ENCODE measurements around the gene ADGRG3. TPM values are rescaled to one million over a fixed set of nuclear protein-coding genes. Genes with fewer than 3 reads are reported as not detected.

ADGRG3 gene
- total RNA-seq, 1 donor from 2014 or later: not detected

DNA sequence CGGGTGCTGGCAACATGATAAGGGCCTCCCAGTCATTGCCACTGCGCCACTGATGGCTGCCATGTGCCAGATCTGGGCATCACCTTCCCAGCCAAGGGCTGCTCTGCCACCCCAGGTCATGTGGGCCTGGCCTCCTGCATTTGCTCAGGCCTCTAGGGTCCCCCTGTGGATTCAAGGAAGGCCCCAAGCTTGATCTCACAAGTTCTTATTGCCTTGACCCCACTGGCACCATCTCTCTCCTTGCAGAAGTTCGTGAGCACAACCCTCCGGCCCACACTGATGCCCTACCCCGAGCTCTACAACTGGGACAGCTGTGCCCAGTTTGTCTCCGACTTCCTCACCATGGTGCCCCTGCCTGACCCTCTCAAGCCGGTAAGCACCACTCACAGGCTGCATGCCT lies 31.8 kb downstream of the ADGRG3 start:
- H3K4me3 Mint-ChIP-seq (ENCODE audit: unreplicated experiment): no peak overlapping the region
- DNase-seq (ENCODE audit: extremely low spot score, unreplicated experiment): no peak
- H3K9me3 Mint-ChIP-seq (ENCODE audit: unreplicated experiment): no peaks in the 10 kb centered on the region
- TF ChIP-seq, protein P1, sequence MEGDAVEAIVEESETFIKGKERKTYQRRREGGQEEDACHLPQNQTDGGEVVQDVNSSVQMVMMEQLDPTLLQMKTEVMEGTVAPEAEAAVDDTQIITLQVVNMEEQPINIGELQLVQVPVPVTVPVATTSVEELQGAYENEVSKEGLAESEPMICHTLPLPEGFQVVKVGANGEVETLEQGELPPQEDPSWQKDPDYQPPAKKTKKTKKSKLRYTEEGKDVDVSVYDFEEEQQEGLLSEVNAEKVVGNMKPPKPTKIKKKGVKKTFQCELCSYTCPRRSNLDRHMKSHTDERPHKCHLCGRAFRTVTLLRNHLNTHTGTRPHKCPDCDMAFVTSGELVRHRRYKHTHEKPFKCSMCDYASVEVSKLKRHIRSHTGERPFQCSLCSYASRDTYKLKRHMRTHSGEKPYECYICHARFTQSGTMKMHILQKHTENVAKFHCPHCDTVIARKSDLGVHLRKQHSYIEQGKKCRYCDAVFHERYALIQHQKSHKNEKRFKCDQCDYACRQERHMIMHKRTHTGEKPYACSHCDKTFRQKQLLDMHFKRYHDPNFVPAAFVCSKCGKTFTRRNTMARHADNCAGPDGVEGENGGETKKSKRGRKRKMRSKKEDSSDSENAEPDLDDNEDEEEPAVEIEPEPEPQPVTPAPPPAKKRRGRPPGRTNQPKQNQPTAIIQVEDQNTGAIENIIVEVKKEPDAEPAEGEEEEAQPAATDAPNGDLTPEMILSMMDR (IDR thresholded peaks at IDR 0.05): no peak
- H3K27ac Mint-ChIP-seq (ENCODE audit: unreplicated experiment): no peak overlapping the region
- H3K36me3 Mint-ChIP-seq (ENCODE audit: unreplicated experiment): no peaks in the 10 kb centered on the region
- H3K27me3 Mint-ChIP-seq (ENCODE audit: unreplicated experiment): peaks cover 3% of the 10 kb centered on the region
- H3K4me1 Mint-ChIP-seq (ENCODE audit: unreplicated experiment): no peaks in the 10 kb centered on the region

DNA sequence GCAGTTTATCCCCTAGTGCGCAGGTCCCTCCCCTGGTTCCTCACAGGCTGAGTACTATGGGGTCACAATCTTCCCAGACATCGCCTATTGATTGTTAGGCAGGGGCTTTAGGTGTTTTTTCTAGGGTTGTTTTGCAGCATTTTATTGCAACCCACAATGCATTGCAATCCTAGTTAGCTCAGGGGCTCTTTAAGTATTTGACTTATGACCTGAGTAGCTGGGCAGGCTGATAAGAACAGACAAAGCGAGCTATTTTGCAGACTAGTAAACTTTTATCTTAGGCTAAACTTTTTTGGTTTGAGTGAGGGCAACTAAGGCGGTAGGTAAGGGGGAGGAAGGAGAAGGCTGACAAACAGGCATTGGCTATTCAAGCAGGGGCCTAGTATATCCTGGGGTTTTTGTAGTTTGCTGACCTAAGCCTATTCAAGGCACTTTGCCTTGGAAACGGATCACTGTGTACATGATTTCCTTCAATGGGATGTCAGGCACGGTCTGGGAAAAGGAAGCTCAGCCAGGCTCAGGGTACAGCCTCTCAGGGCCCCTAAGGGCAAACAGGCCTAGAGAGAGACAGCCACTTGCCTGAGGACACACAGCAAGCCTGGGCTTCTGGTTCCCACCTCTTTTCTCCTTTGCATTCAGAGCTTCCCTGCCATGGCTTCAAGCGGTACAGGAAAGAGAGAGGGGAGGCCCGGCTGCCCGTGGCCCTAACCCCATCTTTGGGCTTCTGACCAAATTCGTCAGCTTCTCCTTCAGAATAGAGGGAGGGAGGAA lies 32.9 kb downstream of the ADGRG3 start:
- Mint-ChIP-seq H3K27ac (ENCODE audit: unreplicated experiment) (no peak overlapping the region), H3K9me3 (ENCODE audit: unreplicated experiment) (no peaks in the 10 kb centered on the region), H3K27me3 (ENCODE audit: unreplicated experiment) (peaks cover 3% of the 10 kb centered on the region), H3K36me3 (ENCODE audit: unreplicated experiment) (no peaks in the 10 kb centered on the region), H3K4me3 (ENCODE audit: unreplicated experiment) (no peak overlapping the region), H3K4me1 (ENCODE audit: unreplicated experiment) (no peaks in the 10 kb centered on the region)
- TF ChIP-seq, protein P1 (IDR thresholded peaks at IDR 0.05): no peak
- no peak for DNase-seq (ENCODE audit: extremely low spot score, unreplicated experiment)

DNA sequence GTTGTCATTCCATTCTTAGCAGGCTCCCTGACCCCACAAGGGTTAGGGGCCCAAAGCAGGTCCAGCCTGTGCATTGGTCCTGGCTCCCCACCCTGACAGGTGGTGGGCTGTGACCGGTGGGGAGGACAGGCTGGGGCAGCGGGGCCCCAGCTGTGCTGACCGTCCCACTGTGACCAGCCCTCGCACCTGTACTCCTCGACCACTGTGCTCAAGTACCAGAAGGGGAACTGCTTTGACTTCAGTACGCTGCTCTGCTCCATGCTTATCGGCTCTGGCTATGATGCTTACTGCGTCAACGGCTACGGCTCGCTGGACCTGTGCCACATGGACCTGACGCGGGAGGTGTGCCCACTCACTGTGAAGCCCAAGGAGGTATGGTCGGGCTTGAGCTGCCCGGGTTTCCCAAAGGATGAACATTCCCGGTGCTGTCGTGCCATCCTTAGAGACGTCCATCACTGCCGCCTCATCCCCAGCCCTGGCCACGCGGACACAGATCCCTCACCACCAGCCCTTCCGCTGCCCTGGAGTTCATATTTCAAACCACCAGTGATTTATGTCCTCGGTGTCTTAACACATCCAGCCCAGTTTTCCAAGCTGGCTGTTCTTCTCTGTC lies 33.8 kb downstream of the ADGRG3 start:
- Mint-ChIP-seq H3K27me3 (ENCODE audit: unreplicated experiment) (peaks cover 5% of the 10 kb centered on the region), H3K9me3 (ENCODE audit: unreplicated experiment) (no peaks in the 10 kb centered on the region), H3K4me1 (ENCODE audit: unreplicated experiment) (no peaks in the 10 kb centered on the region), H3K27ac (ENCODE audit: unreplicated experiment) (no peak overlapping the region), H3K36me3 (ENCODE audit: unreplicated experiment) (no peaks in the 10 kb centered on the region), H3K4me3 (ENCODE audit: unreplicated experiment) (no peak overlapping the region)
- TF ChIP-seq, protein P1 (IDR thresholded peaks at IDR 0.05): no peak
- no peak for DNase-seq (ENCODE audit: extremely low spot score, unreplicated experiment)

DNA sequence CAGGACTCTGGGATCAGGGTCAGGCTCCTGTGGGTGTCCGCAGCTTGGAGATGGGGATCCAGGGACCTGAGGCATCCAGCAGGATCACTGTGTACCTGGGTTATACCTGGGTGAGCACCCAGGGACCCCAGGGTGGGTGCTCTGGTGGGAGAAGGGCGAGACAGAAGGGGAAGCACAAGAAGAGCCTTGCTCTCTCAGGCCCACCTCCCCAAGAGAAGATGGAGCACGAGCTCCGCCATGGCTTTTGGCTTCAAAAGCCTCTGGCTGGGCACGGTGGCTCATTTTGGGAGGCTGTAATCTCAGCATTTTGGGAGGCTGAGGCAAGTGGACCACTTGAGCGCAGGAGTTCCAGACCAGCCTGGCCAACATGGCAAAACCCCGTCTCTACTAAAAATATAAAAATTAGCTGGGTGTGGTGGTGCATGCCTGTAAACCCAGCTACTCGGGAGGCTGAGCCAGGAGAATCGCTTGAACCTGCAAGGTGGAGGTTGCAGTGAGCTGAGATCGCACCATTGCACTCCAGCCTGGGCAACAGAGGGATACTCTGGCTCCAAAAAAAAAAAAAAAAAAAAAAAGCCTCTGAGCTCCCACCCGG lies 35.4 kb downstream of the ADGRG3 start:
- H3K4me1 Mint-ChIP-seq (ENCODE audit: unreplicated experiment): no peaks in the 10 kb centered on the region
- no peaks in the 10 kb centered on the region for H3K36me3 Mint-ChIP-seq (ENCODE audit: unreplicated experiment)
- H3K27ac Mint-ChIP-seq (ENCODE audit: unreplicated experiment): no peak overlapping the region
- TF ChIP-seq, protein P1 (IDR thresholded peaks at IDR 0.05): no peak
- peaks cover 18% of the 10 kb centered on the region for H3K27me3 Mint-ChIP-seq (ENCODE audit: unreplicated experiment)
- DNase-seq (ENCODE audit: extremely low spot score, unreplicated experiment): no peak
- no peak overlapping the region for H3K4me3 Mint-ChIP-seq (ENCODE audit: unreplicated experiment)
- no peaks in the 10 kb centered on the region for H3K9me3 Mint-ChIP-seq (ENCODE audit: unreplicated experiment)

Data from osteocyte (in vitro differentiated cells).